K562 (cell line): ENCODE data around the gene BOC. TPM values are rescaled to one million over a fixed set of nuclear protein-coding genes. Genes with fewer than 3 reads are reported as not detected.

Source experiments
- ATAC-seq: fragments of 200-7000 bp; cut with Tn5 transposase; 3 replicates; pipeline ENCODE4 v1.9.1; 2020; ENCODE audit warnings: moderate library complexity
- BruUV-seq: library from RNA; stranded (reverse); fragments of 400-500 nt; replicated peaks from 2 replicates; lab custom pipeline; 2021; lab: Mats Ljungman, UMichigan
- CTCF ChIA-PET: fragments of 300-600 bp; formaldehyde crosslinking; extraction: SDS; loops from one replicate; lab custom pipeline; 2021; ENCODE audit warnings: low intra/inter-chr PET ratio; lab: Yijun Ruan, JAX
- POLR2A ChIA-PET: fragments of 300-600, 350-650 bp; sonication (Branson Sonifier 250); formaldehyde crosslinking; extraction: SDS; loops from one replicate; lab custom pipeline; 2021; ENCODE audit warnings: antibody characterized with exemption, inconsistent platforms; lab: Yijun Ruan, JAX
- DNase-seq, 4 experiments: peaks; one replicate each; pipeline versions ENCODE4 v3.0.0 to v3.0.0-alpha.2; 2011 to 2018; ENCODE audit warnings: low spot score in 3 of 4, mixed read lengths in 3 of 4; ENCODE audit errors: extremely low read depth in 1 of 4
- FAIRE-seq: peaks from 2 replicates; lab custom pipeline; 2011; peaks lifted over from hg19 to GRCh38; lab: Jason Lieb, UNC
- H2AFZ ChIP-seq: 2 replicates; pipeline ENCODE4 v1.6.0; 2011; ENCODE audit warnings: low read depth, low read length, control low read depth, inconsistent platforms
- H3K27ac ChIP-seq: fragments of 200-600 bp; 3 replicates; pipeline ENCODE4 v1.8.0; 2011; ENCODE audit warnings: low read depth, mild to moderate bottlenecking, control low read depth, inconsistent platforms, low read length, moderate library complexity, mixed read lengths; ENCODE audit errors: extremely low read depth
- H3K27me3 ChIP-seq, 2 experiments: fragments of 300-600 bp in 1 of 2; 2 replicates in 1 of 2; 3 replicates in 1 of 2; pipeline versions ENCODE4 v1.6.0 to v1.8.0; 2011; ENCODE audit warnings: inconsistent platforms in 2 of 2, low read length in 2 of 2, mild to moderate bottlenecking in 1 of 2, mixed read lengths in 1 of 2, moderate library complexity in 1 of 2; ENCODE audit not compliant: control insufficient read depth in 2 of 2, insufficient read depth in 2 of 2
- H3K36me3 ChIP-seq: fragments of 300-600 bp; 3 replicates; pipeline ENCODE4 v1.8.0; 2011; ENCODE audit warnings: mild to moderate bottlenecking, low read length, inconsistent platforms; ENCODE audit not compliant: control insufficient read depth, insufficient read depth
- H3K4me1 ChIP-seq, 2 experiments: fragments of 200-600 bp in 1 of 2; replicated peaks in 1 of 2; 2 replicates in 1 of 2; 3 replicates in 1 of 2; pipeline versions ENCODE4 v1.5.1 to v1.8.0; 2011; ENCODE audit warnings: inconsistent platforms in 2 of 2, low read length in 2 of 2, mild to moderate bottlenecking in 1 of 2, mixed read lengths in 1 of 2, moderate library complexity in 1 of 2; ENCODE audit not compliant: control insufficient read depth in 2 of 2, insufficient read depth in 2 of 2
- H3K4me2 ChIP-seq: 2 replicates; pipeline ENCODE4 v1.6.1; 2011; ENCODE audit warnings: low read length, control low read depth, inconsistent platforms, mixed read lengths; ENCODE audit not compliant: insufficient read depth
- H3K4me3 ChIP-seq: fragments of 200-600 bp; sonication (generic), shearing (Covaris generic); 2 replicates; pipeline ENCODE4 v1.5.1; 2016; ENCODE audit warnings: control low read depth, inconsistent platforms
- H3K79me2 ChIP-seq: fragments of 200-600 bp; 3 replicates; pipeline ENCODE4 v1.8.0; 2011; ENCODE audit warnings: low read length, inconsistent platforms; ENCODE audit not compliant: control insufficient read depth, insufficient read depth
- H3K9ac ChIP-seq, 2 experiments: 2 replicates each; pipeline versions ENCODE4 v1.6.0 to v1.6.1; 2011; ENCODE audit warnings: low read depth in 2 of 2, low read length in 2 of 2, control low read depth in 1 of 2, inconsistent platforms in 1 of 2, mild to moderate bottlenecking in 1 of 2, mixed read lengths in 1 of 2; ENCODE audit not compliant: insufficient read depth in 1 of 2
- H3K9me1 ChIP-seq: one replicate; pipeline ENCODE4 v1.6.0; 2011; ENCODE audit warnings: inconsistent platforms, mild to moderate bottlenecking, low read length, moderate library complexity; ENCODE audit not compliant: control insufficient read depth, insufficient read depth
- H3K9me3 ChIP-seq: replicated peaks from 2 replicates; pipeline ENCODE4 v1.5.1; 2011; ENCODE audit warnings: low read depth, low read length, inconsistent platforms; ENCODE audit not compliant: control insufficient read depth, insufficient read depth
- H4K20me1 ChIP-seq: replicated peaks from 2 replicates; pipeline ENCODE4 v1.6.1; 2011; ENCODE audit warnings: low read length, inconsistent platforms, mixed read lengths; ENCODE audit not compliant: control insufficient read depth, insufficient read depth
- MAFG ChIP-seq: fragments of 450-650 bp; conservative IDR thresholded peaks from 2 replicates; pipeline ENCODE4 v1.6.1; 2016; ENCODE audit warnings: missing genetic modification characterization, missing compliant biosample characterization
- MED1 ChIP-seq: sonication (generic); formaldehyde crosslinking; IDR thresholded peaks from 2 replicates; pipeline ENCODE4 v1.8.1; 2023; ENCODE audit warnings: missing genetic modification reagents, borderline replicate concordance
- NBN ChIP-seq: fragments of 450-650 bp; IDR thresholded peaks from 2 replicates; pipeline ENCODE4 v1.6.1; 2016; ENCODE audit warnings: low read depth, mild to moderate bottlenecking
- NR2F6 ChIP-seq: fragments of 450-650 bp; formaldehyde crosslinking; IDR thresholded peaks from 2 replicates; pipeline ENCODE4 v1.4.0; 2020; ENCODE audit warnings: mild to moderate bottlenecking
- SAFB2 ChIP-seq: fragments of 200-400 bp; formaldehyde crosslinking; IDR thresholded peaks from 2 replicates; pipeline ENCODE4 v1.6.1; 2018; ENCODE audit warnings: borderline replicate concordance, low read length, low read depth, moderate library complexity; ENCODE audit not compliant: severe bottlenecking
- SNRNP70 ChIP-seq: fragments of 200-400 bp; formaldehyde crosslinking; optimal IDR thresholded peaks from 2 replicates; pipeline ENCODE3; 2017; ENCODE audit warnings: low read depth, low read length
- SREBF1 ChIP-seq: fragments of 150-350 bp; IDR thresholded peaks from 2 replicates; pipeline ENCODE4 v1.6.1; 2014; ENCODE audit warnings: antibody characterized with exemption, low read depth, low read length, borderline replicate concordance
- ZBTB34 ChIP-seq: fragments of 250-450 bp; sonication (Bioruptor Pico); IDR thresholded peaks from 2 replicates; pipeline ENCODE4 v1.8.0; 2021; ENCODE audit warnings: mild to moderate bottlenecking, moderate library complexity
- ZBTB5 ChIP-seq: fragments of 450-650 bp; IDR thresholded peaks from 2 replicates; pipeline ENCODE4 v1.6.1; 2017; ENCODE audit warnings: antibody characterized with exemption
- ZFPM2 ChIP-seq: fragments of 250-450 bp; sonication (Bioruptor Pico); IDR thresholded peaks from 2 replicates; pipeline ENCODE4 v1.5.1; 2022; ENCODE audit warnings: mild to moderate bottlenecking
- ZMIZ1 ChIP-seq, 2 experiments: fragments of 150-350 bp in 1 of 2; IDR thresholded peaks; 2 replicates each; pipeline ENCODE4 v1.6.1; 2012 to 2016; ENCODE audit warnings: low read depth in 2 of 2, low read length in 2 of 2, mild to moderate bottlenecking in 1 of 2, moderate library complexity in 1 of 2
- ZNF766 ChIP-seq: fragments of 200-800 bp; sonication (Bioruptor generic); conservative IDR thresholded peaks from 2 replicates; pipeline ENCODE4 v1.6.1; 2016; ENCODE audit warnings: missing genetic modification characterization, missing compliant biosample characterization
- WGBS: fragments of 100-300 bp; shearing (Covaris generic); methylation state at CpG from one replicate; pipeline ENCODE4 v1.1.6; 2016; ENCODE audit warnings: low coverage, mixed read lengths; ENCODE audit not compliant: insufficient coverage; ENCODE audit errors: missing lambda C conversion rate; 5-methylcytosine and 5-hydroxymethylcytosine counted together
- in situ Hi-C: fragments of 300-500 bp; cut with MboI; formaldehyde crosslinking; loops from 4 replicates; pipeline ENCODE4 v1.15.0; 2018; ENCODE audit warnings: inconsistent platforms, mixed read lengths
- intact Hi-C: fragments of 100-400 bp; cut with micrococcal nuclease; formaldehyde crosslinking; loops from 2 replicates; pipeline ENCODE4 v1.14.2; 2022
- polyA plus RNA-seq, 8 experiments: library from polyadenylated mRNA; depleted of rRNA in 4 of 8; stranded (reverse) in 5 of 8; unstranded in 3 of 8; fragments of >200 nt; fragmentation: Nextera tagmentation in 2 of 8; fragmentation: Illumina TruSeq in 1 of 8; extraction: Ambion mirVana in 2 of 8; extraction: Trizol in 1 of 8; gene quantifications; 2 replicates each; pipeline versions ENCODE4 v1.2.1 to v1.2.3, GENCODE V29; 2011 to 2014; ENCODE audit warnings: inconsistent platforms in 1 of 8, missing spikeins in 1 of 8
- total RNA-seq, 7 experiments: library from RNA; depleted of rRNA in 6 of 7; stranded (reverse); fragments of >200 nt in 6 of 7; fragmentation: Illumina TruSeq in 2 of 7; extraction: Trizol in 2 of 7; gene quantifications; 2 replicates each; pipeline versions ENCODE4 v1.2.1 to v1.2.3, GENCODE V29; 2011 to 2021; ENCODE audit warnings: low replicate concordance in 1 of 7
- TF ChIP-seq, protein P1 (sequence below): fragments of 450-650 bp; IDR thresholded peaks from 2 replicates; pipeline ENCODE4 v1.6.1; 2016

Gene BOC
- total and polyA plus RNA-seq, 9 of the 15 experiments (the other 6 are each of a cell fraction or from before 2014, with no cell fraction given): not detected

DNA sequence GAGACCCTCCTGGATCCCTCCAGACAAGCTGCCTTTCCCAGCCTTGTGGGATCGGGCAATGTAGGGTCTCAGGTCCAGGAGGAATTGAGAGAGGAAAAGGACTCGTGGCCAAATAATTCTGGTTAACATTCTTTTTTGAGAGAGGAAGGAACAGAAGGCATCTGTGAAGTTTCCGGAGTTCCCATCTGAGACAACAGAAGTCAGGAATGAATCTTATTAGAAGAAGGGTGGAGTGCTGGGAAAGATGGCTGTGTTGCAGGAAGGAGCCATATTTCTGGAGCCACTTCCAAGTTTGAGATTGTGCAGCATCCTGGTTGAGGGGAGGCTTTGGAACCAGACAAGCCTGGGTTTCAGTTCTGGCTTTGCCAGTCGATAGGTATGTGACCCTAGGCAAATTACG lies 9.4 kb downstream of the BOC start:
- FAIRE-seq: no peak
- 0% methylated on average over 4 of the region's 5 CpGs for WGBS
- CTCF ChIA-PET: no interaction called here
- H3K27me3 ChIP-seq: peaks cover 6 to 27% of the 10 kb centered on the region in 2 experiments; a peak in 3 of 5 replicates
- H3K4me2 ChIP-seq: no peak overlapping the region
- H3K4me1 ChIP-seq: no peaks in the 10 kb centered on the region; a peak in 1 of 5 replicates
- no TSS peak for BruUV-seq
- intact Hi-C loops: no loop called here
- no peak for ATAC-seq
- no peaks in the 10 kb centered on the region for H3K79me2 ChIP-seq
- no peaks in the 10 kb centered on the region for H3K36me3 ChIP-seq
- no peaks in the 10 kb centered on the region for H4K20me1 ChIP-seq
- no peak overlapping the region for H3K9ac ChIP-seq
- POLR2A ChIA-PET: no interaction called here
- H2AFZ ChIP-seq: no peak overlapping the region
- no peaks in the 10 kb centered on the region for H3K9me1 ChIP-seq
- H3K9me3 ChIP-seq: no peaks in the 10 kb centered on the region
- H3K4me3 ChIP-seq: no peak overlapping the region
- no peak for DNase-seq
- H3K27ac ChIP-seq: no peak overlapping the region
- in situ Hi-C loops: no loop called here
- no peak for TF ChIP-seq MAFG (tag)
- no peak for TF ChIP-seq MED1 (CRISPR knock-in tag)
- no peak for TF ChIP-seq SAFB2
- TF ChIP-seq ZFPM2 (CRISPR knock-in tag): no peak
- TF ChIP-seq ZBTB5: no peak
- no peak for TF ChIP-seq ZBTB34 (CRISPR knock-in tag)
- TF ChIP-seq ZNF766 (CRISPR knock-in tag): no peak
- no peak for TF ChIP-seq NBN
- no peak for TF ChIP-seq ZMIZ1 (IDR thresholded peaks at IDR 0.05; ENCODE audit: low read depth in 2 of 2, low read length in 2 of 2)
- TF ChIP-seq NR2F6 (CRISPR knock-in tag): no peak
- TF ChIP-seq SREBF1: no peak
- no peak for TF ChIP-seq SNRNP70
- TF ChIP-seq, protein P1, sequence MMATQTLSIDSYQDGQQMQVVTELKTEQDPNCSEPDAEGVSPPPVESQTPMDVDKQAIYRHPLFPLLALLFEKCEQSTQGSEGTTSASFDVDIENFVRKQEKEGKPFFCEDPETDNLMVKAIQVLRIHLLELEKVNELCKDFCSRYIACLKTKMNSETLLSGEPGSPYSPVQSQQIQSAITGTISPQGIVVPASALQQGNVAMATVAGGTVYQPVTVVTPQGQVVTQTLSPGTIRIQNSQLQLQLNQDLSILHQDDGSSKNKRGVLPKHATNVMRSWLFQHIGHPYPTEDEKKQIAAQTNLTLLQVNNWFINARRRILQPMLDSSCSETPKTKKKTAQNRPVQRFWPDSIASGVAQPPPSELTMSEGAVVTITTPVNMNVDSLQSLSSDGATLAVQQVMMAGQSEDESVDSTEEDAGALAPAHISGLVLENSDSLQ: no peak
